Daoy (cell line): ENCODE data around the gene COL13A1. TPM values are rescaled to one million over a fixed set of nuclear protein-coding genes. Genes with fewer than 3 reads are reported as not detected.

Experiments
- total RNA-seq: library from RNA; depleted of rRNA; stranded (reverse); fragments of >200 nt; shearing (Covaris generic); gene quantifications from 2 replicates; pipeline ENCODE4 v1.2.3, GENCODE V29; 2014; rRNA removed

The COL13A1 gene
- total RNA-seq, 1 experiment from 2014 or later: 19.5 TPM

Other genes starting within 250 kb of the COL13A1 start
- gene NEUROG3, start 228.5 kb upstream of the COL13A1 start, total RNA-seq: not detected in 2 replicates
- 2.8 and 4.6 TPM in 2 replicates for gene FAM241B, start 171.7 kb upstream of the COL13A1 start, total RNA-seq